Endothelial cell of umbilical vein (primary cell): ENCODE results near the gene HNRNPH1.

Experiments used
- CTCF ChIP-seq, 2 donors: IDR thresholded peaks; 1 replicate in 1 of 2; 2 replicates in 1 of 2; pipeline ENCODE4 v1.5.1; 2011; ENCODE audit warnings: low read length in 2 of 2, mild to moderate bottlenecking in 2 of 2, moderate library complexity in 2 of 2, control low read depth in 1 of 2, inconsistent platforms in 1 of 2, low read depth in 1 of 2; ENCODE audit not compliant: insufficient read depth in 1 of 2; ENCODE audit errors: extremely low read depth in 1 of 2
- EZH2 ChIP-seq: IDR thresholded peaks from 2 replicates; pipeline ENCODE4 v1.6.1; 2012; ENCODE audit warnings: borderline replicate concordance, low read depth, mild to moderate bottlenecking, moderate library complexity, low read length, inconsistent platforms; ENCODE audit not compliant: severe bottlenecking
- FOS ChIP-seq: IDR thresholded peaks from 2 replicates; pipeline ENCODE4 v1.6.1; 2011; ENCODE audit warnings: mild to moderate bottlenecking, low read length, moderate library complexity, borderline replicate concordance; ENCODE audit not compliant: insufficient read depth
- JUN ChIP-seq: IDR thresholded peaks from 2 replicates; pipeline ENCODE4 v1.6.1; 2011; ENCODE audit warnings: borderline replicate concordance, low read depth; ENCODE audit not compliant: insufficient read length, insufficient read depth
- MAX ChIP-seq: IDR thresholded peaks from 2 replicates; pipeline ENCODE4 v1.6.1; 2011; ENCODE audit not compliant: insufficient read depth, insufficient read length
- MYC ChIP-seq: IDR thresholded peaks from one replicate; pipeline ENCODE4 v1.6.1; 2011; ENCODE audit warnings: mild to moderate bottlenecking, low read depth, low read length
- POLR2A ChIP-seq: IDR thresholded peaks from 2 replicates; pipeline ENCODE4 v1.6.1; 2012; ENCODE audit warnings: low read depth, mild to moderate bottlenecking, control low read depth, low read length
- POLR2AphosphoS5 ChIP-seq: IDR thresholded peaks from 2 replicates; pipeline ENCODE4 v1.6.1; 2012; ENCODE audit warnings: low read depth, mild to moderate bottlenecking, control low read depth, low read length, moderate library complexity; ENCODE audit not compliant: insufficient read depth

GRCh38 chr5:179585941-179586401 is 37.5 kb downstream of the HNRNPH1 start:
- TF ChIP-seq CTCF (IDR thresholded peaks at IDR 0.05; ENCODE audit: extremely low read depth in 1 of 2, insufficient read depth in 1 of 2, low read depth in 1 of 2, low read length in 2 of 2) (no peak), MAX (no peak), EZH2 (no peak), POLR2A (no peak), MYC (no peak), POLR2AphosphoS5 (no peak), JUN (no peak), FOS (no peak)
